ENCODE results near the gene PFKP. TPM values are rescaled to one million over a fixed set of nuclear protein-coding genes. Genes with fewer than 3 reads are reported as not detected.

The PFKP gene
- total RNA-seq, 1 experiment from 2014 or later = 120 TPM

DNA sequence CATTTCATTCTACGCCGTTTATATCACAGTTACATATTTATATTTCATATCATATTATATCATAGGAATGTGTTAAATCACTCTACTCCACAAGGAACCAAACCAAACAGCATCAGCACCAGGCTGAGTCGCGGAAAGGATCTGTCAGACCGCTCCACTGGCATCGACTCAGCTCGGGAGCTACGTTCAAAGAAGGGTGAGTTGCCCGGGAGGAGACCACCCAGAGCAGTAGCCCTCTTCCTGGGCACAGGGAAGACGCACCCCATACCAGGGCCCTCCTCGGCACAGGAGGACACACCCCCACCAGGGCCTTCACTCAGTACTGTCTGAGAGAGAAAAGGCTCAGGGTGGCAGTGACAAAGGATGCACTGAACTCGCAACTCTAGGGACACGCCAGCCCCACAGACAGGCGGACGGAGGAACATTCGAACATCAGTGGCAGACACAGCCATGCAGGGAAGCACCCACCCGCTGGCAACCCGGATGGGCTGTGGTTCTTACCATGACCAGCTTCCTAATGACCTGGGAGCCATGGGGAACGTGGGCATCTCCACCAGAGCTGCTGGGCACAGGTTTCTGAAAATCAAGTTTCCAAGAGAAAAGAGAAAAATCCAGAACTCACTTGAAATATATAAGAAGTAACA lies 76.6 kb downstream of the PFKP start:
- H3K27me3 ChIP-seq (ENCODE audit: control insufficient read depth, insufficient read depth, low read length) = no peaks in the 10 kb centered on the region
- no peak overlapping the region for H3K4me3 ChIP-seq (ENCODE audit: insufficient read depth, low read depth, low read length)
- DNase-seq = no peak
- H3K36me3 ChIP-seq (replicated peaks; ENCODE audit: control insufficient read depth, insufficient read depth, low read length) = peaks cover 15% of the 10 kb centered on the region

DNA sequence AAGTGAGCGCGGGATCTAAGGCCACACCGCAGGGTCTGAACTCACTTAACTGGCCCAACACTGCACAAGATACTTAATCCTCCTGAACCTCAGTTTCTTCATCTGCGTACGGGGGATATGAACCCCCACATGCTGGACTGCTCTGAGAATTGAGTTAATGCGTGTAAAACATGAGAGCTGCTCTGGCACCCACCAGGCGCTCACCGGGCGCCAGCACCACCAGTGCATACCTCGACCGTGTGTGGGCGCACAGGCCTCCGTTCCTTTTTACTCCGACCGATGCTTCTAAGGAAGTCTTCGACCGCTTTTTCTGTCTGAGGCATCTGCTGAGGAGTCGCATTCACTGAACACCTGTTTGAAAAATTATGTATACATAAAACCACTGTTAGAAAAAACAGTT lies 78.0 kb downstream of the PFKP start:
- peaks cover 16% of the 10 kb centered on the region for H3K36me3 ChIP-seq (replicated peaks; ENCODE audit: control insufficient read depth, insufficient read depth, low read length)
- H3K4me3 ChIP-seq (ENCODE audit: insufficient read depth, low read depth, low read length) = no peak overlapping the region
- H3K27me3 ChIP-seq (ENCODE audit: control insufficient read depth, insufficient read depth, low read length) = no peaks in the 10 kb centered on the region
- DNase-seq = no peak

DNA sequence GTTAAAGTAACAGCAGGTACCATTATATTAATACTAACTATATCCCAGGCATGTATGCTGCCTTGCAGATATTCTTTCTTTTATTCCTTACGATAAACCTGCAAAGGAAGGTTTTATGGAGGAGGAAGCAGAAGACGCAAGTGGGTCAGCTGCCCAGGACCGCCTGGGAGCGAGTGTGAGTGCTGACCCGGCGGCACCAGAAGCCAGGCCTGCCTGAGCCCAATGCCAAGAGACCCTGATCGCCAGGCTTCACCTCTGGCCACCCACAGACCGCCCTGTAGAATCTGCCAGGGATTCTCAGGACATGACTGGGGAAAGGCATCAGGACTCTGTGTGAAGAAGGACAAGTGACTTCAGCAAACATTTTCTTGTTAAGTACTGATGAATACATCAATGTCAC lies 78.9 kb downstream of the PFKP start:
- Histone ChIP-seq H3K4me3 (ENCODE audit: insufficient read depth, low read depth, low read length) (no peak overlapping the region), H3K27me3 (ENCODE audit: control insufficient read depth, insufficient read depth, low read length) (no peaks in the 10 kb centered on the region), H3K36me3 (replicated peaks; ENCODE audit: control insufficient read depth, insufficient read depth, low read length) (peaks cover 17% of the 10 kb centered on the region)
- DNase-seq = no peak

DNA sequence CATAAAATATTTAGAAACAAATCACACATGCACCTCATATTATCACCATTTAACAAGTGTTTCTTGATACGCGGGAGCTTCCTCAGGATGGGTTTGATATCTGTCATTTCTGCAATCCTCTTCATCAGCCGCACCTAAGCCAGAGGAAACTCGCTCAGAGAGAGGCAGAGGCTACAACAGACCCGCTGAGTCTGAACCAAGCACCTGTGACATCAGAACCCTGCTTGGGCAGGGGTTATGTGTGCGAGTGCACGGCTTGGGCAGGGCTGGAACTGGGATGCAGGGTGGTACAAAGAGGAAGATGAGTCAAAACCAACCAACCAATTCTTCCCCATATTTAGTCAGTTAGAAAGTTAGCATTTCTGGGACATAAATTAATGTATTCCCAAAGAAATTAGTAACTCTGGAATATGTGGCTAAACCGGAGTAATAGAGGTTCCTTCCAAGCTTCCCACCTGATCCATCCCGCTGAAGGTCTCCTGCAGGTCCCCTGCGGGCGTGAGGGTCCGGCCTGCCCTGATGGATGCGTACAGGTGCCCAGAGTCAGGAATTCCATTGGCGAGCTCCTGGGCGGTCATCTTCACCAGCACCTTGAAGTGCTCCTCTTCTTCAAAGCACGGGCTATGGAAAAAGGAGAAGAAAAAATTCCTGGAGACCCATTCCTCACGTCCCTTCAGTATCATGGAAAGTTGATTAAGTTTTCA lies 79.9 kb downstream of the PFKP start:
- no peak for DNase-seq
- no peaks in the 10 kb centered on the region for H3K27me3 ChIP-seq (ENCODE audit: control insufficient read depth, insufficient read depth, low read length)
- H3K4me3 ChIP-seq (ENCODE audit: insufficient read depth, low read depth, low read length) = no peak overlapping the region
- H3K36me3 ChIP-seq (replicated peaks; ENCODE audit: control insufficient read depth, insufficient read depth, low read length) = peaks cover 17% of the 10 kb centered on the region

DNA sequence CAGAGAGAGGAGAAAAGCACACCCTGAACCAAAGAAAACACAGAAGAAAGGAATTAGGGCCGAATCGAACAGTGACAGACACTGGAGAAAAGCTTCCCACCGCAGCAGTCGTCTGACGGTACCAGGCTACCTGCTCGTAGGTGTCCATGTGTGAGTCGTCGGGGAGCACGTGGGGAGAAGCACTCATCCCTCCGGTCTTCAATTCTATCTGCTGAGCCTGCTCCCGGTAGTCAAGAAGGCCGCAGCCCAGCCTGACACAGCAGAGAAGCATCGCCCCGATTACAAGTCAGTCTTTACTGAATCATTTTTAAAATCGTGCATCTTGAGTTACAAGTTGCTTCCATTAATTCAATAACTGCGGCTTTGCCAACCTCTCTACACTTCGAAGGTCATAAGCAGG lies 80.7 kb downstream of the PFKP start:
- DNase-seq = no peak
- Histone ChIP-seq H3K27me3 (ENCODE audit: control insufficient read depth, insufficient read depth, low read length) (no peaks in the 10 kb centered on the region), H3K4me3 (ENCODE audit: insufficient read depth, low read depth, low read length) (no peak overlapping the region), H3K36me3 (replicated peaks; ENCODE audit: control insufficient read depth, insufficient read depth, low read length) (peaks cover 17% of the 10 kb centered on the region)

DNA sequence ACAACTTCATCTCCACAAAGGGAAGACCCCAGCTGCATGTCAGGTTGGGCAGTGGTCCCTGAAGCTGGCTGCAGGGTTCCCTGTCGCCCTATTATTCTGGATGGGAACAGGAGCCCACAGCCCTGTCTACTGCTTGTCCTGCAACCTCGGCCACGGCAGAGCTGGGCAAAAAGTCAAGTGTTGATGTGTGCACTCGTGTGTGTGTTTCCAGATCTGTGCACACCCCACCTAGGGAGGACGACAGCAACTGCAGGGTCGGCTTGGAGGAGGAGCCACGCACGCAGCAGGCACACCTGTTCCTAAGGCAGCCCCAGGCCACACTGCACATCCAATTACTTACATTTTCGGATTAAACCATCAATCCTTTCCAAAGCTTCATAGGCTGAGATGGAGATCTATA lies 81.6 kb downstream of the PFKP start:
- Histone ChIP-seq H3K4me3 (ENCODE audit: insufficient read depth, low read depth, low read length) (no peak overlapping the region), H3K36me3 (replicated peaks; ENCODE audit: control insufficient read depth, insufficient read depth, low read length) (peaks cover 18% of the 10 kb centered on the region), H3K27me3 (ENCODE audit: control insufficient read depth, insufficient read depth, low read length) (no peaks in the 10 kb centered on the region)
- no peak for DNase-seq

DNA sequence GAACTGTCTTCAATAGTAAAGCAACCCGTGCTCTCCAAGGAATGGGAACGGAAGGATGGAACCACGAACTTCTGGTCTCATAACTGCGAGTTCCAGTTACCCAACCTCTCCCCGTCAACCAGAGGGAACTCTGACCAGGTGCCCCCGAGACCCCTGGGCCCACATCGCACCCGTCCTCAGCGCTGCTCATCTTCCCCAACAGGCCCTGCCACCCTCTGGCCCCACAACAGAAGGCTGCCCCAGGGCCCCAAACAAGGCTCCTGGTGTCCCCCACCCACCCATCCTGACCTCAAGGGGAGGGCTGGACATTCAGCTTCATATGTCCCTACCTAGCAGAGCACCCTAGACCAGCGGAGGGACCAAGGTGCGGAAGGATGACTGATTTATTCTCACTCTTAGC lies 82.6 kb downstream of the PFKP start:
- DNase-seq = no peak
- H3K27me3 ChIP-seq (ENCODE audit: control insufficient read depth, insufficient read depth, low read length) = no peaks in the 10 kb centered on the region
- no peak overlapping the region for H3K4me3 ChIP-seq (ENCODE audit: insufficient read depth, low read depth, low read length)
- H3K36me3 ChIP-seq (replicated peaks; ENCODE audit: control insufficient read depth, insufficient read depth, low read length) = peaks cover 17% of the 10 kb centered on the region

DNA sequence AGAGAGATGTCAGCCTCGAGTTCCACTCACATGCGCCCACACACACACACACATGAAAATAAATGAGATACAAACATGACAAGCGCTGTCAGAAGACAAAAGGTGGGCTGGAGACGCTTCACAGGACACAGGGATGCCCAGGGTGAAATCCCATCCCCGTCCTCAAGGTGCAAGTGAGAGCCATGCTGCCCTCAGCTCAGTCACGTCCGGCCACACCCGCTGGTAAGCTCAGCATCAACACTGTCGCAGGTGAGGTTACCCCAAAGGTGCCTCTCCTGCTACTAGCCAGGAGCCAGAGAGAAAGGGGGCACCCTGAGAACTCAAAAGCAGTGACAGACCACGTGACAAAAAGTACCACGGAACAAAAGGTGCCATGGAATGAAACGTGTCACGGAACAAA lies 83.0 kb downstream of the PFKP start:
- no peaks in the 10 kb centered on the region for H3K27me3 ChIP-seq (ENCODE audit: control insufficient read depth, insufficient read depth, low read length)
- no peak overlapping the region for H3K4me3 ChIP-seq (ENCODE audit: insufficient read depth, low read depth, low read length)
- DNase-seq = no peak
- H3K36me3 ChIP-seq (replicated peaks; ENCODE audit: control insufficient read depth, insufficient read depth, low read length) = peaks cover 15% of the 10 kb centered on the region

DNA sequence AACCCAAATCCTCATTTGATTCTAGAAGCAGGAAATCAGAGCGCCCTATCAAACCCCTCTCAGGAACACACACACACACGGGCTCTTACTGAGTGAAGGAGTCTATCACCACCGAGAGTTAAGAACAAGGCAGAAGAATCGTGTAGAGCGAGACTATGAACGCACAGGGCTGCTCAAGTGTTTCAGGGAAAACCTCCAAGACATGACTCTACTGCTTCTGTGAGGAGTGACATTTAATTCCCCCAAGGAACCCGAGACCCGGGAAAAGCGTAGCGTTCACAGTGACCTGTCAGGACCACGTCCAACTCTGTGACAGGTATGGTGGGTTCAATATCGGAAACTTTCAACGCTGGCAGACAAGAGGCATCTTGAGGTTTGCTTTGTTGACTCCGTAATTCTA lies 83.6 kb downstream of the PFKP start:
- no peak for DNase-seq
- H3K4me3 ChIP-seq (ENCODE audit: insufficient read depth, low read depth, low read length) = no peak overlapping the region
- H3K27me3 ChIP-seq (ENCODE audit: control insufficient read depth, insufficient read depth, low read length) = no peaks in the 10 kb centered on the region
- H3K36me3 ChIP-seq (replicated peaks; ENCODE audit: control insufficient read depth, insufficient read depth, low read length) = peaks cover 16% of the 10 kb centered on the region

DNA sequence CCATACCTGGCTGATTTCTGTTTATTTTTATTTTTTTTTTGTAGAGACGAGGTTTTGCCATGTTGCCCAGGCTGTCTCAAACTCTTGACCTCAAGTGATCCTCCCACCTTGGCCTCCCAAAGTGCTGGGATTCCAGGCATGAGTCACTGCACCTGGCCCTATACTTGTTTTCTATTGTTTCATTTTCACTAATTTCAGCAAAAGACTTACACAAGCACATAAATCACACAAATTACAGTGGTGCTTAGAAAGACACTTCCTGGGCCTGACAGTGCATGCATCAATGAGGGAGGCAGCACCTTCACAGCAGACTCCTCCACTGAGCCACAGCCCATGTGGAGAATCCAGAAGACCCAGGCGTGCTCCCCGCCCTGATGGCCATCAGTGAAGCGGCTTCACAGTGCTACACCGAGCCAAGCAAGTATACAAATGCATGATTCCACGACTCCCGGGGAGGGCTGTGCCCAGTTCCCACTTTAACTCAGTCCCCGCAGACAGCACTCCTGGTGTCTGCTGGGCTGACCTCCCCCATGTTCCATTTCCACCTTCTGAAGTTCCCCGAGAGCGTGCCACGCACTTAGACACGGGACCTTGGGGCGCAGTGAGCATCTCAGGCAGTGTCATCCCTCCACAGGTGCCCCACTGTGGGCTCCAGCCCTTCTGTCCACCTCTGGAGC lies 84.7 kb downstream of the PFKP start:
- peaks cover 16% of the 10 kb centered on the region for H3K36me3 ChIP-seq (replicated peaks; ENCODE audit: control insufficient read depth, insufficient read depth, low read length)
- no peaks in the 10 kb centered on the region for H3K27me3 ChIP-seq (ENCODE audit: control insufficient read depth, insufficient read depth, low read length)
- DNase-seq = no peak
- H3K4me3 ChIP-seq (ENCODE audit: insufficient read depth, low read depth, low read length) = no peak overlapping the region

DNA sequence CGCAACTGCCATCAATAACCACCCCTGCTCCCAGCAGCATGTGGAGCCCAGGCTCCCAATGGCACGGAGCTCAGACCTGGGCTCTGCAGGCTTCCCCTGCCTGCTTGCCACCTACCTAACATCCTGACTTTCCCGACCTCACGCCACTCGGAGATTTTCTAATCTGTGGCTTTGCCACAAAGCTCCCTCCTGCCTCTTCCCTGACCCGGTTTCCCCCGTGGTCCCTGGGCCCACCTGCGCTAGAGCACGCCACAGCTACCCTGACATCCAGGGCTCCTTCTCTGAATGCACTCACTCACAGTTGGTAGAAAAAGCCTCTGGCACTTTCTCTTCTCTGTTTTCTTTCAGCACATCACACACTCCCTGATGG lies 85.2 kb downstream of the PFKP start:
- H3K36me3 ChIP-seq (replicated peaks; ENCODE audit: control insufficient read depth, insufficient read depth, low read length) = peaks cover 14% of the 10 kb centered on the region
- no peak for DNase-seq
- no peak overlapping the region for H3K4me3 ChIP-seq (ENCODE audit: insufficient read depth, low read depth, low read length)
- H3K27me3 ChIP-seq (ENCODE audit: control insufficient read depth, insufficient read depth, low read length) = no peaks in the 10 kb centered on the region

DNA sequence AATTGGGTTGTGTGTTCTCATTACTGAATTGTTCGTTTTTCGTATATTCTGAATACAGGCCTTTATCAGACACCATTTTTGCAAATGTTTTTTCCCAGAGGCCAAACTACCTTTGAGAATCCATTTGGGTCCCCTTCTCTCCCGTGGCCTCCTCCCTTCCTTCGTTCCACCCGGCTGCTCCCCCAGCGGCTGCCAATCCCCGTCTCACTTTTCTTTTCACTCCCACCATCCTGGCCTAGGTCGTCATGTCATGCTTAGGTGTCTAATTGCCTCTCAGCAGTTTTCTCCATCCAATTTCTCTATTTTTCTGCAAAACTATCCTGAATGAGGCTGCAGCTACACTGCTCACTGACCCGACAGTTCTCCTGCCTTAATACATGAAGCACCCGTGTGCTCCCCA lies 87.3 kb downstream of the PFKP start:
- H3K36me3 ChIP-seq (replicated peaks; ENCODE audit: control insufficient read depth, insufficient read depth, low read length) = peaks cover 10% of the 10 kb centered on the region
- H3K27me3 ChIP-seq (ENCODE audit: control insufficient read depth, insufficient read depth, low read length) = no peaks in the 10 kb centered on the region
- no peak for DNase-seq
- H3K4me3 ChIP-seq (ENCODE audit: insufficient read depth, low read depth, low read length) = no peak overlapping the region

DNA sequence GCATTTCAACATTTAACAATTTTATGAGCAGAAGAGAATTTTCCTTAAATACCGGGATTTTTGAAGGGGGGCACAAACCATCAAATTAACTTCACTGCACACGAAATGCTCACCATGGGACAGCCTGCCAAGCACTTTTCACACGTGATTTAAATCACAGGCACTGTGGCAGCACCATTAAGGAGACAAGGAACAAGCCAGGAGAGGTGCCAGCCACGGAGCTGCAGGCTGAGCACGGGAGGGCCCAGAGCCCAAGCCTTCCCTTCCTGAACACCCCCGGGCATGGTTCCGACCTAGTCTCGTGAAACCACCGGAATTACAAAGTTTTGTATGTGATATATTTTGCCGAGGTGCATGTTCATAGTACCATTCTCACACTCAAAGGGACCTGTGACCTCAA lies 91.8 kb downstream of the PFKP start:
- Histone ChIP-seq H3K27me3 (ENCODE audit: control insufficient read depth, insufficient read depth, low read length) (no peaks in the 10 kb centered on the region), H3K36me3 (replicated peaks; ENCODE audit: control insufficient read depth, insufficient read depth, low read length) (peaks cover 8% of the 10 kb centered on the region), H3K4me3 (ENCODE audit: insufficient read depth, low read depth, low read length) (no peak overlapping the region)
- DNase-seq = no peak

DNA sequence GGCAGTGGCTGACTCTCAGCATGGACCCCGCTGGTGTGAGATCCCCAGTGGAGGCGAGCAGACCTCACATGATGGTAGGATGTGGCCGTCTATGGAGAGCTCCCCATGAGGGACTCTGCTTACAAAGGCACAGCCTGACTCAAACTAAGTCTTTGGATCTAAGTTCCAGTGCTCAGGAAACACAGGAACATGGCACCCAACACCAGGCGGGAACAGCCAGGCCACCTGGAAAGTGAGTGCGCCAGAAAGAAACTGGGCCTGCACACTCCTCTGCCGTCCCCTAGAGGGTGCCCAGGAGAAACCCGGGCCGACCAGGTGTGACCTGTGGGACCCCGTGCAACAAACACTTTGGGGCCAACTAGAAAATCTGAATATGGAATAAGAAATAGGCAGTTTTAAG lies 95.2 kb downstream of the PFKP start:
- no peak overlapping the region for H3K4me3 ChIP-seq (ENCODE audit: insufficient read depth, low read depth, low read length)
- peak; percentile 85 for DNase-seq
- no peaks in the 10 kb centered on the region for H3K27me3 ChIP-seq (ENCODE audit: control insufficient read depth, insufficient read depth, low read length)
- H3K36me3 ChIP-seq (replicated peaks; ENCODE audit: control insufficient read depth, insufficient read depth, low read length) = peaks cover 9% of the 10 kb centered on the region

DNA sequence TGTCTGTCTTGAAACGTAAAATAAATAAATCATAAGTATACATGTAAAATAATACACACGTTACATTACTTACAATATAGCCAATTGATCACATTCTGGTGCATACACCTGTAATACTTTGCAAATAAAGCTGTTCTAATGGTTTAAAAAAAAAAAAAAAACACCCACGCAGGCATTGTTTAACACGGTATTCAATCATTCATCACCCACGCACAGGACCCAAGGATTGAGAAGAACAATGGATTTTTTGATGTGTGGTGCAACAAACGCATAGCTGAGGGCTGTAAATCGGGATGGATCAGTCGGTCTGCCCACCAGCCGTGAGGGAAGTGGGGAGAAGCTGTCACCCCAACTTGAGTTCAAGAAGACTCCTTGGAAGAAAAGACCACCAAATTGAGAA lies 96.5 kb downstream of the PFKP start:
- DNase-seq = no peak
- H3K36me3 ChIP-seq (replicated peaks; ENCODE audit: control insufficient read depth, insufficient read depth, low read length) = peaks cover 8% of the 10 kb centered on the region

More for the DNA sequence above, 96.5 kb downstream of the PFKP start:
- H3K4me3 ChIP-seq (ENCODE audit: insufficient read depth, low read depth, low read length) = no peak overlapping the region
- H3K27me3 ChIP-seq (ENCODE audit: control insufficient read depth, insufficient read depth, low read length) = no peaks in the 10 kb centered on the region

Measured in H7 (cell line).